ENCODE results near the gene LRRC34. TPM values are rescaled to one million over a fixed set of nuclear protein-coding genes. Genes with fewer than 3 reads are reported as not detected.

The LRRC34 gene
- total and polyA plus RNA-seq, 2 donors (not counting 1 experiment from before 2014, with no cell fraction given) = 3.5 to 11.8 TPM

DNA sequence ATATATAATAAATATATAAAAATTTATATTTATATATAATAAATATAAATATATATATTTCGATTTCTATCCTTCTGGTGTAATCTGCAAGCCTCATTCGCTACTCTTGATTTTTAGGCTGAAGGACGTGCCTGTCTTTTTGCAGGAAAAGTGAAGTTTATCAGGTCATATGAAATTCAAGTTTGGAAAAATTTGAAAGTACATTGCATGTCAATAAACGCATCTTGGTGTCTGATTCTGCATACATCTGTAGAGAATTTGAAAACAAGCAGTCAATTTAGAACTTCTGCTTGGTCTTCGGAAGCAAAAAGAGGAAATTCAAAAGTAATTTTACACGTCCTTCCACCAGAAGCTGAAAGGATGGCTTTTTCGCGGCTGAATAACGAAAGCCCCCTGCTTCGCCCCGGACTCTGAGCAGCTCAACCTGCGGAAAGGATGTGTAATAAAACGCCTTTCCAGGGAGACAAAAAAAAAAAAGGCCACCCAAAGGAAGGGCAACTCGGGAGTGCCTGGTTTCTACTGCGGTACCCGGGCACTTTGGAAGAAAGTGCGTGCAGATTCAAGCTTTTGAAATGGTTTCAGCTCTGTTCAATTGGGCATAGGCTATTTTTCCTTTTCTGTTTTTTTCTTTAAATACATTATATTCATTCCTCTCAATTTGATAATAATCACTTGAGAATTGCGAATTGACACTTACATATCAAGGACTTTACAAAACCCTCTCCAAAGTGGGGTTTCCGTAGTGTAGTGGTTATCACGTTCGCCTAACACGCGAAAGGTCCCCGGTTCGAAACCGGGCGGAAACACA, 41.0 kb downstream of the LRRC34 start:
- H3K4me3 ChIP-seq (ENCODE audit: control extremely low read depth in 1 of 5, extremely low read depth in 1 of 5, insufficient read depth in 1 of 5, low read depth in 2 of 5, low read length in 4 of 5) = peak overlapping the region; percentile 89 to 97 (median 91)
- H3K4me3 Mint-ChIP-seq = peak overlapping the region; percentile 100

More for the DNA sequence above, 41.0 kb downstream of the LRRC34 start:
- peak; percentile 9 for ATAC-seq (ENCODE audit: low read depth)
- TF ChIP-seq, protein P1, sequence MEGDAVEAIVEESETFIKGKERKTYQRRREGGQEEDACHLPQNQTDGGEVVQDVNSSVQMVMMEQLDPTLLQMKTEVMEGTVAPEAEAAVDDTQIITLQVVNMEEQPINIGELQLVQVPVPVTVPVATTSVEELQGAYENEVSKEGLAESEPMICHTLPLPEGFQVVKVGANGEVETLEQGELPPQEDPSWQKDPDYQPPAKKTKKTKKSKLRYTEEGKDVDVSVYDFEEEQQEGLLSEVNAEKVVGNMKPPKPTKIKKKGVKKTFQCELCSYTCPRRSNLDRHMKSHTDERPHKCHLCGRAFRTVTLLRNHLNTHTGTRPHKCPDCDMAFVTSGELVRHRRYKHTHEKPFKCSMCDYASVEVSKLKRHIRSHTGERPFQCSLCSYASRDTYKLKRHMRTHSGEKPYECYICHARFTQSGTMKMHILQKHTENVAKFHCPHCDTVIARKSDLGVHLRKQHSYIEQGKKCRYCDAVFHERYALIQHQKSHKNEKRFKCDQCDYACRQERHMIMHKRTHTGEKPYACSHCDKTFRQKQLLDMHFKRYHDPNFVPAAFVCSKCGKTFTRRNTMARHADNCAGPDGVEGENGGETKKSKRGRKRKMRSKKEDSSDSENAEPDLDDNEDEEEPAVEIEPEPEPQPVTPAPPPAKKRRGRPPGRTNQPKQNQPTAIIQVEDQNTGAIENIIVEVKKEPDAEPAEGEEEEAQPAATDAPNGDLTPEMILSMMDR (IDR thresholded peaks at IDR 0.05) = no peak
- no peak for TF ChIP-seq EZH2 (IDR thresholded peaks at IDR 0.05; ENCODE audit: borderline replicate concordance, insufficient read depth, low read depth, low read length, poor library complexity, severe bottlenecking)
- Histone ChIP-seq H3K79me2 (ENCODE audit: control insufficient read depth, insufficient read depth, low read length) (peaks cover 33% of the 10 kb centered on the region), H4K20me1 (ENCODE audit: control insufficient read depth, insufficient read depth, low read length, poor library complexity, severe bottlenecking) (no peaks in the 10 kb centered on the region), H3K36me3 (replicated peaks in 1 of 2; ENCODE audit: control extremely low read depth in 1 of 2, control insufficient read depth in 1 of 2, extremely low read depth in 1 of 2, insufficient read depth in 2 of 2, low read length in 1 of 2) (peaks cover 0 to 19% of the 10 kb centered on the region in 2 experiments), H3K9me3 (ENCODE audit: control extremely low read depth in 1 of 3, control insufficient read depth in 2 of 3, insufficient read depth in 1 of 3, low read length in 2 of 3) (peaks cover 0 to 7% (median 0%) of the 10 kb centered on the region in 3 donors), H3K27me3 (replicated peaks in 1 of 4; ENCODE audit: control extremely low read depth in 1 of 4, control insufficient read depth in 3 of 4, insufficient read depth in 4 of 4, low read length in 3 of 4) (no peaks in the 10 kb centered on the region), H3K4me2 (replicated peaks; ENCODE audit: low read depth, low read length, poor library complexity, severe bottlenecking) (peak overlapping the region; percentile 78), H3K9ac (ENCODE audit: low read length) (peak overlapping the region; percentile 96), H3K4me1 (ENCODE audit: control insufficient read depth in 2 of 2, insufficient read depth in 2 of 2, low read length in 2 of 2) (peaks cover 16 to 19% of the 10 kb centered on the region in 2 donors), H3K27ac (ENCODE audit: low read length in 2 of 2) (peak overlapping the region; percentile 97), H2AFZ (ENCODE audit: insufficient read depth, low read depth, low read length, poor library complexity, severe bottlenecking) (peak overlapping the region; percentile 98)
- intact Hi-C loops (cut with micrococcal nuclease) = loop anchor here (2.0 to 5.0 kb wide), 4 partner anchors 91 to 409 kb away; partner anchors contain the start of genes PHC3 and SEC62
- CTCF ChIA-PET = interaction anchor here (0.6 to 3.3 kb wide), 9 partner anchors 8 to 1092 kb away, joined by 3 to 21 read pairs (median 3); partner anchors contain the start of genes LRRC34, LRRIQ4 and TERC
- H3K27me3 Mint-ChIP-seq = no peaks in the 10 kb centered on the region
- POLR2A ChIA-PET = interaction anchor here (0.5 to 3.0 kb wide), 7 partner anchors 13 to 585 kb away, joined by 3 to 23 read pairs (median 8); partner anchors contain the start of genes LRRC34, LRRIQ4, SEC62 and SKIL
- H3K27ac Mint-ChIP-seq = peak overlapping the region; percentile 99
- no peaks in the 10 kb centered on the region for H3K9me3 Mint-ChIP-seq (ENCODE audit: insufficient read depth)
- DNase-seq = peak; percentile 92
- under 1% methylated on average over 13 of the region's 27 CpGs for WGBS (ENCODE audit: insufficient coverage)
- peaks cover 42% of the 10 kb centered on the region for H3K4me1 Mint-ChIP-seq

Measured in B cell (primary cell).